Measurements from ENCODE around the gene CYP17A1. TPM values are rescaled to one million over a fixed set of nuclear protein-coding genes. Genes with fewer than 3 reads are reported as not detected.
"Not testable (repeated sequence)": the region's sequence is repeated elsewhere in the genome, so short reads cannot be mapped to it uniquely, and the experiment has no call there.

CYP17A1 gene
- total RNA-seq, 3 donors from 2014 or later (not counting 1 experiment from before 2014, with no cell fraction given), result not detected

GRCh38 chr10:102863660-102864059 lies 26.4 kb upstream of the CYP17A1 start:
- Mint-ChIP-seq H3K27ac (no peak overlapping the region), H3K36me3 (peaks cover 6% of the 10 kb centered on the region), H3K9me3 (no peaks in the 10 kb centered on the region), H3K27me3 (ENCODE audit: low read depth in 2 of 2) (peaks cover under 1 to 1% of the 10 kb centered on the region in 2 donors), H3K4me1 (peaks cover under 1% of the 10 kb centered on the region in 2 donors), H3K4me3 (no peak overlapping the region)
- no peaks in the 10 kb centered on the region for H3K4me1 ChIP-seq (ENCODE audit: control insufficient read depth, insufficient read depth, low read length)
- H3K27me3 ChIP-seq (ENCODE audit: control insufficient read depth, insufficient read depth, low read length), result no peaks in the 10 kb centered on the region
- no peaks in the 10 kb centered on the region for H3K9me3 ChIP-seq (ENCODE audit: control insufficient read depth, insufficient read depth, low read length)
- WGBS (ENCODE audit: insufficient coverage), result 96% methylated on average over 2 of the region's 2 CpGs
- DNase-seq (no peak), ATAC-seq (no peak)
- H3K27ac ChIP-seq (ENCODE audit: low read length), result no peak overlapping the region
- TF ChIP-seq CTCF (IDR thresholded peaks at IDR 0.05), result no peak
- H3K4me3 ChIP-seq (ENCODE audit: low read length), result no peak overlapping the region
- H3K36me3 ChIP-seq (ENCODE audit: control insufficient read depth, insufficient read depth, low read length), result peaks cover 25% of the 10 kb centered on the region
- intact Hi-C loops (cut with micrococcal nuclease), result no loop called here

GRCh38 chr10:102859911-102860310 lies 22.7 kb upstream of the CYP17A1 start:
- Histone ChIP-seq H3K4me3 (ENCODE audit: low read length) (no peak overlapping the region), H3K27me3 (ENCODE audit: control insufficient read depth, insufficient read depth, low read length) (no peaks in the 10 kb centered on the region), H3K36me3 (ENCODE audit: control insufficient read depth, insufficient read depth, low read length) (peaks cover 25% of the 10 kb centered on the region), H3K27ac (ENCODE audit: low read length) (no peak overlapping the region), H3K4me1 (ENCODE audit: control insufficient read depth, insufficient read depth, low read length) (no peaks in the 10 kb centered on the region), H3K9me3 (ENCODE audit: control insufficient read depth, insufficient read depth, low read length) (no peaks in the 10 kb centered on the region)
- no peak for ATAC-seq
- no peak for TF ChIP-seq CTCF (IDR thresholded peaks at IDR 0.05)
- Mint-ChIP-seq H3K4me1 (peaks cover 7 to 10% of the 10 kb centered on the region in 2 donors), H3K27ac (no peak overlapping the region), H3K4me3 (no peak overlapping the region), H3K36me3 (peaks cover 6% of the 10 kb centered on the region), H3K27me3 (ENCODE audit: low read depth in 2 of 2) (no peaks in the 10 kb centered on the region), H3K9me3 (no peaks in the 10 kb centered on the region)
- intact Hi-C loops (cut with micrococcal nuclease), result no loop called here
- WGBS (ENCODE audit: insufficient coverage), result 100% methylated on average over 2 of the region's 2 CpGs
- no peak for DNase-seq

- H3K4me1 ChIP-seq (ENCODE audit: control insufficient read depth, insufficient read depth, low read length), result peaks cover 5% of the 10 kb centered on the region
- no peaks in the 10 kb centered on the region for H3K9me3 ChIP-seq (ENCODE audit: control insufficient read depth, insufficient read depth, low read length)
- no peak overlapping the region for H3K27ac ChIP-seq (ENCODE audit: low read length)
- H3K36me3 ChIP-seq (ENCODE audit: control insufficient read depth, insufficient read depth, low read length), result peaks cover 7% of the 10 kb centered on the region
- Mint-ChIP-seq H3K4me1 (peaks cover 16 to 19% of the 10 kb centered on the region in 2 donors), H3K27me3 (ENCODE audit: low read depth in 2 of 2) (no peaks in the 10 kb centered on the region), H3K27ac (no peak overlapping the region), H3K9me3 (no peaks in the 10 kb centered on the region), H3K36me3 (no peaks in the 10 kb centered on the region), H3K4me3 (no peak overlapping the region)
- no peak overlapping the region for H3K4me3 ChIP-seq (ENCODE audit: low read length)
- no peak for TF ChIP-seq CTCF (IDR thresholded peaks at IDR 0.05)
- DNase-seq, result no peak
- intact Hi-C loops (cut with micrococcal nuclease), result no loop called here
- H3K27me3 ChIP-seq (ENCODE audit: control insufficient read depth, insufficient read depth, low read length), result no peaks in the 10 kb centered on the region
- 100% methylated on average over 1 of the region's 3 CpGs for WGBS (ENCODE audit: insufficient coverage)
- ATAC-seq, result no peak
These were observed 19.7 kb upstream of the CYP17A1 start for GRCh38 chr10:102856758-102857424.

GRCh38 chr10:102855731-102856436 lies 18.7 kb upstream of the CYP17A1 start:
- H3K27ac Mint-ChIP-seq; H3K27ac ChIP-seq (ENCODE audit: low read length); H3K9me3 ChIP-seq (ENCODE audit: control insufficient read depth, insufficient read depth, low read length); H3K4me3 ChIP-seq (ENCODE audit: low read length); H3K36me3 Mint-ChIP-seq; H3K27me3 Mint-ChIP-seq (ENCODE audit: low read depth in 2 of 2); H3K36me3 ChIP-seq (ENCODE audit: control insufficient read depth, insufficient read depth, low read length); intact Hi-C loops (cut with micrococcal nuclease); H3K4me1 ChIP-seq (ENCODE audit: control insufficient read depth, insufficient read depth, low read length); H3K27me3 ChIP-seq (ENCODE audit: control insufficient read depth, insufficient read depth, low read length); DNase-seq; ATAC-seq; H3K9me3 Mint-ChIP-seq: not testable (repeated sequence)
- peaks cover 16 to 19% of the 10 kb centered on the region in 2 donors for H3K4me1 Mint-ChIP-seq
- WGBS (ENCODE audit: insufficient coverage), result 93% methylated on average over 10 of the region's 11 CpGs
- peak overlapping the region; percentile 42 for H3K4me3 Mint-ChIP-seq

GRCh38 chr10:102853237-102853636 lies 16.0 kb upstream of the CYP17A1 start:
- H3K4me1 ChIP-seq (ENCODE audit: control insufficient read depth, insufficient read depth, low read length); intact Hi-C loops (cut with micrococcal nuclease): not testable (repeated sequence)

More at GRCh38 chr10:102853237-102853636, 16.0 kb upstream of the CYP17A1 start:
- H3K4me3 ChIP-seq (ENCODE audit: low read length); ATAC-seq; H3K27me3 ChIP-seq (ENCODE audit: control insufficient read depth, insufficient read depth, low read length); H3K36me3 Mint-ChIP-seq; H3K4me3 Mint-ChIP-seq; H3K27ac ChIP-seq (ENCODE audit: low read length); H3K27ac Mint-ChIP-seq; DNase-seq; H3K9me3 Mint-ChIP-seq; H3K27me3 Mint-ChIP-seq (ENCODE audit: low read depth in 2 of 2); H3K9me3 ChIP-seq (ENCODE audit: control insufficient read depth, insufficient read depth, low read length); H3K36me3 ChIP-seq (ENCODE audit: control insufficient read depth, insufficient read depth, low read length): not testable (repeated sequence)
- 100% methylated on average over 6 of the region's 7 CpGs for WGBS (ENCODE audit: insufficient coverage)
- H3K4me1 Mint-ChIP-seq, result peaks cover 16 to 19% of the 10 kb centered on the region in 2 donors
